Prostate gland (tissue), 2 donors: ENCODE measurements around the gene MMP15. TPM values are rescaled to one million over a fixed set of nuclear protein-coding genes. Genes with fewer than 3 reads are reported as not detected.

Experiments used
- DNase-seq: peaks from one replicate; pipeline ENCODE4 v3.0.0-alpha.2; 2019; ENCODE audit warnings: low spot score
- H3K27ac ChIP-seq, 2 donors: fragments of 200-600 bp; sonication (generic); 2 replicates each; pipeline ENCODE4 v1.5.1; 2017 to 2019
- H3K27me3 ChIP-seq: fragments of 200-600 bp; sonication (generic); replicated peaks from 2 replicates; pipeline ENCODE4 v1.5.1; 2019; ENCODE audit not compliant: insufficient read depth
- H3K36me3 ChIP-seq, 2 donors: fragments of 200-600 bp; sonication (generic); 1 replicate in 1 of 2; 2 replicates in 1 of 2; pipeline versions ENCODE4 v1.5.1 to v1.8.1; 2017 to 2019
- H3K4me1 ChIP-seq: fragments of 200-600 bp; sonication (generic); replicated peaks from 2 replicates; pipeline ENCODE4 v1.5.1; 2019
- H3K4me3 ChIP-seq, 2 donors: fragments of 200-600 bp; sonication (generic); 2 replicates each; pipeline ENCODE4 v1.5.1; 2017 to 2019
- H3K9me3 ChIP-seq: fragments of 200-600 bp; sonication (generic); 2 replicates; pipeline ENCODE4 v1.5.1; 2017
- POLR2A ChIP-seq: fragments of 450-650 bp; IDR thresholded peaks from one replicate; pipeline ENCODE4 v1.6.1; 2016; ENCODE audit warnings: antibody characterized with exemption, mild to moderate bottlenecking
- POLR2AphosphoS5 ChIP-seq: sonication (generic); formaldehyde crosslinking; IDR thresholded peaks from one replicate; pipeline ENCODE4 v1.6.1; 2017; ENCODE audit warnings: antibody characterized with exemption
- WGBS: methylation state at CpG from one replicate; pipeline ENCODE4 v1.1.5; 2018; 5-methylcytosine and 5-hydroxymethylcytosine counted together
- intact Hi-C: fragments of 100-400 bp; cut with DNase I; formaldehyde crosslinking; loops from one replicate; pipeline ENCODE4 v1.14.2; 2022
- total RNA-seq, 2 donors: library from RNA; depleted of rRNA; stranded (reverse); fragments of >200 nt; gene quantifications; one replicate each; pipeline ENCODE4 v1.1.0, GENCODE V29; 2016
- TF ChIP-seq, protein P1 (sequence below), 4 experiments: fragments of 200-600 bp in 2 of 4; fragments of 450-650 bp in 2 of 4; sonication (generic) in 2 of 4; IDR thresholded peaks; 1 replicate in 3 of 4; 2 replicates in 1 of 4; pipeline ENCODE4 v1.5.1; 2016 to 2019; ENCODE audit warnings: antibody characterized with exemption in 4 of 4, mild to moderate bottlenecking in 2 of 4, moderate library complexity in 2 of 4

MMP15 gene
- total RNA-seq, 2 donors from 2014 or later, result 8.0 to 232 TPM

DNA sequence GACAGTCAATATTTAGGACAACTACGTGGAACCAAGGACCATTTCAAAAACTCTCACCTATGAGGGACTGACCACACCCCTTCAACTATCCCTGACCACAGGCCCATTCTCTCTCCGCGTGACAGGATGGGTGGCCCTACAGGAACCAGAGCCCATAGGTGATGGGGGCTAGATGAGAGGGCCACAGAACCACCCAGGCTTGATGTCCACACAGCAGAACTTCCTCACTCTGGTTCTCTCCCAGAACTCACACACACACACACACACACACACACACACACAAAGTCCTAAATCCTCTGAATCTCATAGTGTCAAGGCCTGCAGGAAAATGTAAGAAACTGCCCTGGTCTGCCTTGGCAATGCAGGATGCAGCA, 26.6 kb upstream of the MMP15 start:
- no peaks in the 10 kb centered on the region for H3K27me3 ChIP-seq
- H3K27ac ChIP-seq, result no peak overlapping the region
- H3K4me3 ChIP-seq, result no peak overlapping the region
- peaks cover 10% of the 10 kb centered on the region for H3K4me1 ChIP-seq
- no peaks in the 10 kb centered on the region for H3K9me3 ChIP-seq
- 88% methylated on average over 3 of the region's 3 CpGs for WGBS
- intact Hi-C loops, result no loop called here
- peaks cover 8 to 19% of the 10 kb centered on the region in 2 donors for H3K36me3 ChIP-seq
- TF ChIP-seq POLR2A (no peak), POLR2AphosphoS5 (no peak)
- TF ChIP-seq, protein P1, sequence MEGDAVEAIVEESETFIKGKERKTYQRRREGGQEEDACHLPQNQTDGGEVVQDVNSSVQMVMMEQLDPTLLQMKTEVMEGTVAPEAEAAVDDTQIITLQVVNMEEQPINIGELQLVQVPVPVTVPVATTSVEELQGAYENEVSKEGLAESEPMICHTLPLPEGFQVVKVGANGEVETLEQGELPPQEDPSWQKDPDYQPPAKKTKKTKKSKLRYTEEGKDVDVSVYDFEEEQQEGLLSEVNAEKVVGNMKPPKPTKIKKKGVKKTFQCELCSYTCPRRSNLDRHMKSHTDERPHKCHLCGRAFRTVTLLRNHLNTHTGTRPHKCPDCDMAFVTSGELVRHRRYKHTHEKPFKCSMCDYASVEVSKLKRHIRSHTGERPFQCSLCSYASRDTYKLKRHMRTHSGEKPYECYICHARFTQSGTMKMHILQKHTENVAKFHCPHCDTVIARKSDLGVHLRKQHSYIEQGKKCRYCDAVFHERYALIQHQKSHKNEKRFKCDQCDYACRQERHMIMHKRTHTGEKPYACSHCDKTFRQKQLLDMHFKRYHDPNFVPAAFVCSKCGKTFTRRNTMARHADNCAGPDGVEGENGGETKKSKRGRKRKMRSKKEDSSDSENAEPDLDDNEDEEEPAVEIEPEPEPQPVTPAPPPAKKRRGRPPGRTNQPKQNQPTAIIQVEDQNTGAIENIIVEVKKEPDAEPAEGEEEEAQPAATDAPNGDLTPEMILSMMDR (IDR thresholded peaks at IDR 0.05), result no peak
- no peak for DNase-seq

DNA sequence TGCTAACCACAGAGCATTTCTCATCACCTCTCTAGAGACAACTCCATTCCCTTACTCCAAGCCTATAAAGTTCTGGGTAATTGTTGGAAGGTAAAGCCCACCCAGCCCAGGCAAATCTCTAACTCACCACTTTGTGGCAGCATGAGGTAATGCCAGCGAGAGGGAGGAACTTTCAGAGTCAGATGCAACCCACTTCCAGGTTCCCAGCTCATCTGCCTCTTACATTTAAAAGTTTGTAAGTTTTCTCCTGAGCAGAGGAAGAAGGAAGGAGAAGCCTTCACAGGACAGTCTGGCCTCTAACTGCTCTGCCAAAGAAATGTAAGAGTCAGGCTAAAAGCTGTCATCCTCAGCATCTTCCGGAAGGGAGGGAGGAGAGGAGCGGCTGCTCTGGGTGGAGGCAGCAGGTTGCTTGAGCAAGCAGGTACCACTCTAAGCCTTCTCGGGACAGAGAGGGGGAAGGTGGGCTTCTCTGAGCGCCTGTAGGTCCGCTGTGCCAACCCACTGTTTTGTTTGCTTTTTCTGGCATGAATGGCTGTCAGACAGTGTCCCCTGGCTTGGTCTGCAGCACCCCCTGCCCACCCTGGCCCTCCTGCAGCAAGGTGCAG, 26.1 kb upstream of the MMP15 start:
- H3K4me1 ChIP-seq, result peaks cover 10% of the 10 kb centered on the region
- H3K36me3 ChIP-seq, result peaks cover 8 to 19% of the 10 kb centered on the region in 2 donors
- TF ChIP-seq POLR2A (no peak), POLR2AphosphoS5 (no peak)
- TF ChIP-seq, protein P1 (IDR thresholded peaks at IDR 0.05), result no peak
- H3K27ac ChIP-seq, result peak overlapping the region; percentile 75 to 79
- peak overlapping the region; percentile 71 to 82 for H3K4me3 ChIP-seq
- no peaks in the 10 kb centered on the region for H3K9me3 ChIP-seq
- intact Hi-C loops, result no loop called here
- no peaks in the 10 kb centered on the region for H3K27me3 ChIP-seq
- WGBS, result 3% methylated on average over 6 of the region's 6 CpGs
- DNase-seq, result no peak

DNA sequence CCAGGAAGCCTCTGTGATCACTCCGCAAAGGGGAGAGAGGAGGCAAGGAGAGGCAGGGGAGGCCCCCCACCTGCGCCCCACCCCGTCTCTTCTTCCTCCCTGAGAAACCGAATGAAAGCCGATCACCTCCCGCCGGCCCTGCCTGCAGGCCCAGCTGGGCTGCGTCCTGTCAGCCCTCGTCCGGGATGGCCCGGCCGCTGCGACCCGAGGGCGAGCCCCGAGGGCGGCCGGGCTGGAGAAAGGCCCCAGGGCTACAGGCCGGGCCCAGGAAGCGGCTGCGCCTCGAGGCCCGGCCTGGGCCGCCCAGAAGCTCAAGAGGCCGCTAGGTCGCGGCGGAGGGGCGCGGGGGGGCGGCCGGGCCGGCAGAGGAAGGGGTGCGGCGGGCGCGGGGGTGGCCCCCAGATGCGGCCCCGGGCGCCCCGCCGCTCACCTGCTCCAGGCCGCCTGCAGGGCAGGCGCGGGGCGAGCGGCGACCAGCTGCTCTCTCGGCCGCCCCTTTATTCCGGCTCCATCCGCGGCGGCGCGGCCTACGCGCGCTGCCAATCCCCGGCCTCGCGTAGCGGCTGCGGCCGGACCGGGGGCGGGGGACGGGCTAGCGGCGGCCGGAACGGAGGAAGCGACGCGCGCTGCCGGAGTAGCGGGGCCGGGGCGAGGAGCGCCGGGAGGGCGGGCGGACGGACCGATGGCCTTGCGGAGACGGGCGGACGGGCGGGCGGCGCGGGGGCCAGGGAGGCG, 25.4 kb upstream of the MMP15 start, which contains the start of gene ZNF319:
Gene ZNF319 (minus strand): TSS at position 702 of the 735 bp plus-strand sequence. CDS start 2,407 bp downstream, outside the sequence.
- no peak for TF ChIP-seq POLR2AphosphoS5
- TF ChIP-seq POLR2A, result no peak
- H3K9me3 ChIP-seq, result no peaks in the 10 kb centered on the region
- no peak for DNase-seq
- H3K27me3 ChIP-seq, result no peaks in the 10 kb centered on the region
- H3K27ac ChIP-seq, result peak within 1 kb of the TSS; percentile 75 to 79
- H3K4me3 ChIP-seq, result peak within 1 kb of the TSS; percentile 71 to 82
- H3K36me3 ChIP-seq, result peaks cover 8 to 19% of the 10 kb centered on the region in 2 donors
- WGBS, result 1% methylated on average over 62 of the region's 95 CpGs
- intact Hi-C loops, result loop anchor here (2.0 to 5.0 kb wide), 3 partner anchors 101 to 423 kb away; no protein-coding TSS in a partner anchor
- peaks cover 10% of the 10 kb centered on the region for H3K4me1 ChIP-seq

DNA sequence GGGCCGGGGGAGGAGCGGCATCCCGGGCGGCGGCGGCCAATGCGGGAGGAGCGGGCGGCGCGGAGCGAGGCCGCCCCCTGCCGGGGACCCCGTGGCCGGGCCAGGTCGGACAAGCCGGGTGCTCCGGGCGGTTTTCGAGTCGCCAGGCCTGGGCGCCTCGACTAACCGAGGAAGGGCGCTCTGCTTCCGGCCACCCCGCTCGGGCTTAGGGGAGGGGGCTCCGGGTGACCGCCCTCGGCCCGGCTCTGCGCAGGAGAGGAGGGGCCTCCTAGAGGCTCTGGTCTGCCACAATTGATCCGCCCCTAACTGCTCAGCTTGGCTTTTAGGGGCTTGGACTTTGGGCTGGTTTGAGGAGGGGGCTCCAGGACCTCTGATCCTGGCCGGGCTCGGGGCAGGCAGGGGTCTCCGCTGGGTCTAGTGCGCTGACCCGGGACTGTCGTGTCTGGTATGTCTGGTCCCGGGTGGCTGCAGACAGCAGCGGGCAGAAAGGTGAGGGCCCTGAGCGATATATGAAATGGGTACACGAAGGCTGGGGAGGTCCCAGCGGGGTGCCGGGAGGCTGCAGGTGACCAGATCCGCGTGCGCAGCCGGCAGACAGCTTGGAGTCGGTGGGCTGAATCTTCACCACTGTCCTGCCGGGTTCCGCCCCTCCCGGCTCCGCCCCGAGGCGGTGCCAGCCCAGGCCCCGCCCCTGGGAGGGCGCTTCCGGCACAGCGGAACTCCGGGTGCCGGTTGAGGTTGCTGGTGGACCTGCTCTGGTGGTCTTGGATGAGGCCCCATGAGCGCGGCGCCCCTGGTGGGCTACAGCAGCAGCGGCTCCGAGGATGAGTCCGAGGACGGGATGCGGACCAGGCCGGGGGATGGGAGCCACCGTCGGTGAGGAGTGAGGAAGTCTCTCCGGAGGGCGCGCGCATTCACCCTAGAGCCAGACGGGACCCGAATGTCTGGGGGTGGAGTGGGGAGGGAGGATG, 24.6 kb upstream of the MMP15 start, which contains the start of gene USB1:
Gene USB1 (plus strand): TSS at position 702 of the 971 bp plus-strand sequence. CDS start 77 bp downstream, at position 779.
- peaks cover 10% of the 10 kb centered on the region for H3K4me1 ChIP-seq
- peak within 1 kb of the TSS; percentile 75 to 79 for H3K27ac ChIP-seq
- H3K27me3 ChIP-seq, result no peaks in the 10 kb centered on the region
- H3K36me3 ChIP-seq, result peaks cover 8 to 19% of the 10 kb centered on the region in 2 donors
- TF ChIP-seq POLR2AphosphoS5 (peak; percentile 75), POLR2A (peak; percentile 65)
- TF ChIP-seq, protein P1 (IDR thresholded peaks at IDR 0.05), result peak; percentile 73 to 83 (median 80)
- H3K9me3 ChIP-seq, result no peaks in the 10 kb centered on the region
- H3K4me3 ChIP-seq, result peak within 1 kb of the TSS; percentile 71 to 82
- peak; percentile 83 for DNase-seq
- WGBS, result 2% methylated on average over 68 of the region's 81 CpGs
- intact Hi-C loops, result loop anchor here (2.0 to 5.0 kb wide), 3 partner anchors 102 to 424 kb away; no protein-coding TSS in a partner anchor
